Small intestine (tissue), 7 donors: Measurements from ENCODE around the gene PRSS2. TPM values are rescaled to one million over a fixed set of nuclear protein-coding genes. Genes with fewer than 3 reads are reported as not detected.

Experiments
- DNase-seq, 2 donors: peaks; one replicate each; pipeline versions ENCODE4 v3.0.0 to v3.0.0-alpha.2; 2013
- FAIRE-seq: peaks from 2 replicates; lab custom pipeline; 2012; peaks lifted over from hg19 to GRCh38; lab: Jason Lieb, UNC
- H3K27ac ChIP-seq, 3 donors: one replicate each; pipeline ENCODE4 v1.5.1; 2013; ENCODE audit warnings: low read length in 2 of 3, mild to moderate bottlenecking in 2 of 3, control low read depth in 1 of 3, inconsistent platforms in 1 of 3, low read depth in 1 of 3, moderate library complexity in 1 of 3
- H3K27me3 ChIP-seq, 3 donors: one replicate each; pipeline ENCODE4 v1.6.1; 2013; ENCODE audit warnings: low read length in 3 of 3, inconsistent platforms in 1 of 3; ENCODE audit not compliant: control insufficient read depth in 3 of 3, insufficient read depth in 3 of 3
- H3K36me3 ChIP-seq, 3 donors: one replicate each; pipeline ENCODE4 v1.6.1; 2013; ENCODE audit warnings: low read length in 3 of 3, inconsistent platforms in 1 of 3, low read depth in 1 of 3, mild to moderate bottlenecking in 1 of 3, moderate library complexity in 1 of 3; ENCODE audit not compliant: control insufficient read depth in 3 of 3, insufficient read depth in 2 of 3
- H3K4me1 ChIP-seq, 3 donors: one replicate each; pipeline ENCODE4 v1.6.1; 2013; ENCODE audit warnings: low read length in 2 of 3, inconsistent platforms in 1 of 3, low read depth in 1 of 3, mild to moderate bottlenecking in 1 of 3, moderate library complexity in 1 of 3; ENCODE audit not compliant: control insufficient read depth in 3 of 3, insufficient read depth in 2 of 3
- H3K4me3 ChIP-seq, 3 donors: one replicate each; pipeline ENCODE4 v1.5.1; 2013; ENCODE audit warnings: low read length in 3 of 3, control low read depth in 1 of 3, inconsistent platforms in 1 of 3, low read depth in 1 of 3, mild to moderate bottlenecking in 1 of 3, moderate library complexity in 1 of 3
- H3K9me3 ChIP-seq, 2 donors: one replicate each; pipeline ENCODE4 v1.6.1; 2013; ENCODE audit warnings: low read depth in 1 of 2, low read length in 1 of 2; ENCODE audit not compliant: control insufficient read depth in 2 of 2, insufficient read depth in 1 of 2
- WGBS, 3 donors: extraction: QIAGEN DNeasy Blood & Tissue Kit; methylation state at CpG; one replicate each; pipeline ENCODE4 v1.1.7; 2013; 5-methylcytosine and 5-hydroxymethylcytosine counted together
- polyA plus RNA-seq, 4 donors: library from polyadenylated mRNA; stranded (reverse) in 3 of 4; unstranded in 1 of 4; fragments of 200-250 nt in 3 of 4; fragments of 120-200 nt in 1 of 4; gene quantifications; one replicate each; pipeline versions ENCODE4 v1.2.1 to v1.2.3, GENCODE V29; 2013
- donor health status: healthy with polysubstance abuse.
- donor health status: control.
- donor health status: control.
- donor health status: Bipolar disorder and iron deficiency.
- donor health status: healthy.

PRSS2 gene
- polyA plus RNA-seq, 4 donors: 0.80 to 814 (median 123) TPM

DNA sequence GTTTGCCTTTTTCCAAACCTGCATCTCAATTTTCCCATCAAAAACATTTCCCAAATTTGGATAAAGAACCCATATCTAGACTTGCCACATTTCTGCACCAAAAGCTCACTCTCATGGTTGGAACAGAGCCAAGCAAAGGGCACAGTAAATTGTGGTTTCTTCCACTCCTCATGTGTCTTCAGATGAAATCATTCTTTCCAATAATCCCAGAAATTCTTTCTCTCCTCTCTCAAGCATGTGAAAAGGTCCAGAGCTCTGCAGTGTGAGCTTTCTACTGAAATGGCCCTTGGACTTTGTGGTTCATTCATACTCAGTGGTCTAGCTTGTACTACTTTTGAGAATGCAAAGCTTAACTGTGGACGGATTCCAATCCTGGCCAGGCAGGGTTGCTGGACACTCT lies 19.8 kb downstream of the PRSS2 start:
- 75 to 97% (median 81%) methylated on average over 1 of the region's 1 CpG for WGBS, 3 donors

DNA sequence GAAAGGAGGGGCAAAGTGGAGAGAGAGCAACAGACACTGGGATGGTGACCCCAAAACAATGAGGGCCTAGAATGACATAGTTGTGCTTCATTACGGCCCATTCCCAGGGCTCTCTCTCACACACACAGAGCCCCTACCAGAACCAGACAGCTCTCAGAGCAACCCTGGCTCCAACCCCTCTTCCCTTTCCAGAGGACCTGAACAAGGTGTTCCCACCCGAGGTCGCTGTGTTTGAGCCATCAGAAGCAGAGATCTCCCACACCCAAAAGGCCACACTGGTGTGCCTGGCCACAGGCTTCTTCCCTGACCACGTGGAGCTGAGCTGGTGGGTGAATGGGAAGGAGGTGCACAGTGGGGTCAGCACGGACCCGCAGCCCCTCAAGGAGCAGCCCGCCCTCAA lies 20.7 kb downstream of the PRSS2 start:
- H3K36me3 ChIP-seq: no peaks in the 10 kb centered on the region
- peaks cover 0 to 49% (median 5%) of the 10 kb centered on the region in 3 donors for H3K27me3 ChIP-seq
- no peak overlapping the region for H3K4me3 ChIP-seq
- H3K9me3 ChIP-seq: no peaks in the 10 kb centered on the region
- no peak for DNase-seq
- WGBS, 3 donors: 72 to 87% (median 80%) methylated on average over 4 to 7 of the region's 7 CpGs
- FAIRE-seq: no peak
- H3K27ac ChIP-seq: peak overlapping the region in 1 of 3 donors; percentile 45
- H3K4me1 ChIP-seq: no peaks in the 10 kb centered on the region

More for the DNA sequence above, 19.8 kb downstream of the PRSS2 start:
- Histone ChIP-seq H3K27ac (no peak overlapping the region), H3K4me3 (no peak overlapping the region), H3K36me3 (no peaks in the 10 kb centered on the region), H3K4me1 (no peaks in the 10 kb centered on the region), H3K9me3 (no peaks in the 10 kb centered on the region), H3K27me3 (peaks cover 0 to 39% (median 5%) of the 10 kb centered on the region in 3 donors)
- DNase-seq (no peak), FAIRE-seq (no peak)

- no peak for DNase-seq
- Histone ChIP-seq H3K4me3 (no peak overlapping the region), H3K27me3 (peaks cover 0 to 52% (median 5%) of the 10 kb centered on the region in 3 donors), H3K4me1 (peaks cover 0 to under 1% (median 0%) of the 10 kb centered on the region in 3 donors), H3K27ac (peak overlapping the region in 1 of 3 donors; percentile 36), H3K9me3 (no peaks in the 10 kb centered on the region), H3K36me3 (no peaks in the 10 kb centered on the region)
- no peak for FAIRE-seq
- 81 to 100% (median 86%) methylated on average over 1 of the region's 1 CpG for WGBS, 3 donors
These were observed 21.4 kb downstream of the PRSS2 start for GRCh38 chr7:142792129-142792528.

DNA sequence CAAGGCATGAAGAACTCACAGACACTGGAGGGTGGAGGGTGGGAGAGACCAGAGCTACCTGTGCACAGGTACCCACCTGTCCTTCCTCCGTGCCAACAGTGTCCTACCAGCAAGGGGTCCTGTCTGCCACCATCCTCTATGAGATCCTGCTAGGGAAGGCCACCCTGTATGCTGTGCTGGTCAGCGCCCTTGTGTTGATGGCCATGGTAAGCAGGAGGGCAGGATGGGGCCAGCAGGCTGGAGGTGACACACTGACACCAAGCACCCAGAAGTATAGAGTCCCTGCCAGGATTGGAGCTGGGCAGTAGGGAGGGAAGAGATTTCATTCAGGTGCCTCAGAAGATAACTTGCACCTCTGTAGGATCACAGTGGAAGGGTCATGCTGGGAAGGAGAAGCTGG lies 21.8 kb downstream of the PRSS2 start:
- Histone ChIP-seq H3K36me3 (no peaks in the 10 kb centered on the region), H3K4me1 (peaks cover 0 to 4% (median 0%) of the 10 kb centered on the region in 3 donors), H3K27ac (peak overlapping the region in 1 of 3 donors; percentile 36), H3K9me3 (no peaks in the 10 kb centered on the region), H3K27me3 (peaks cover 0 to 57% (median 5%) of the 10 kb centered on the region in 3 donors), H3K4me3 (no peak overlapping the region)
- DNase-seq (no peak), FAIRE-seq (no peak)
- 83 to 95% (median 83%) methylated on average over 2 of the region's 2 CpGs for WGBS, 3 donors

GRCh38 chr7:142793156-142793555 lies 22.4 kb downstream of the PRSS2 start:
- WGBS, 3 donors: 72 to 82% (median 77%) methylated on average over 5 of the region's 5 CpGs
- DNase-seq: no peak
- Histone ChIP-seq H3K36me3 (no peaks in the 10 kb centered on the region), H3K4me3 (no peak overlapping the region), H3K27me3 (peaks cover 0 to 63% (median 7%) of the 10 kb centered on the region in 3 donors), H3K9me3 (no peaks in the 10 kb centered on the region), H3K4me1 (peaks cover 0 to 4% (median 0%) of the 10 kb centered on the region in 3 donors), H3K27ac (no peak overlapping the region)
- no peak for FAIRE-seq

DNA sequence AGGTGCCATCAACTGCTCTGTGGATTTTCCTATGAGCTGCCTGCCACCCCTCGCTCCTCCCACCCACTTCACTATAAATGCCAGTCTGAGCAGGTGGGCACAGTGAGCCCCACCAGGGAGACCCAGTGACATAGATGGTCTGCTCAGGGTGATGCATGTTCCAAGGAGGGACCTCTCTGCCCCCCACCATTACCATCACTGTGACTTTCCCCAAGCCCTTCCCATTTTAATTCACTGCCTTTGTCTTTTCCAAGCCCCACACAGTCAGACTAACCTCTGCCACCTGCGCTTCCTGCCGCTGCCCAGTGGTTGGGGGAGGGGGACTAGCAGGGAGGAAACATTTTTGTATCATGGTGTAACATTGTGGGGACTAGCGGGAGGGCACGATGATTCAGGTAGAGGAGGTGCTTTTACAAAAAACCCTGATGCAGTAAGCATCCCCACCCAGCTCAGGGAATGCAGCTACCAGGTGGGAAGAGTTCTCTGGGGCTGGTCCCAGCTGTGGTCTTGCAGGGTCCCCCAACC lies 24.6 kb downstream of the PRSS2 start:
- peak overlapping the region in 1 of 3 donors; percentile 97 for H3K27ac ChIP-seq
- WGBS, 3 donors: 40 to 64% (median 54%) methylated on average over 5 of the region's 5 CpGs
- no peak for FAIRE-seq

GRCh38 chr7:142796001-142796500 lies 25.3 kb downstream of the PRSS2 start:
- Histone ChIP-seq H3K9me3 (no peaks in the 10 kb centered on the region), H3K27me3 (peaks cover 0 to 77% (median 13%) of the 10 kb centered on the region in 3 donors), H3K4me1 (peaks cover 0 to 4% (median 0%) of the 10 kb centered on the region in 3 donors), H3K36me3 (no peaks in the 10 kb centered on the region), H3K27ac (peak overlapping the region in 2 of 3 donors; percentile 18 to 97), H3K4me3 (peak overlapping the region in 2 of 3 donors; percentile 46 to 64)
- FAIRE-seq (no peak), DNase-seq (no peak)
- 30 to 37% (median 37%) methylated on average over 9 of the region's 9 CpGs for WGBS, 3 donors

More for the DNA sequence above, 24.6 kb downstream of the PRSS2 start:
- Histone ChIP-seq H3K4me3 (no peak overlapping the region), H3K9me3 (no peaks in the 10 kb centered on the region), H3K4me1 (peaks cover 0 to 4% (median 0%) of the 10 kb centered on the region in 3 donors), H3K36me3 (no peaks in the 10 kb centered on the region), H3K27me3 (peaks cover 0 to 78% (median 13%) of the 10 kb centered on the region in 3 donors)
- DNase-seq: peak in 1 of 2 donors; percentile 24

DNA sequence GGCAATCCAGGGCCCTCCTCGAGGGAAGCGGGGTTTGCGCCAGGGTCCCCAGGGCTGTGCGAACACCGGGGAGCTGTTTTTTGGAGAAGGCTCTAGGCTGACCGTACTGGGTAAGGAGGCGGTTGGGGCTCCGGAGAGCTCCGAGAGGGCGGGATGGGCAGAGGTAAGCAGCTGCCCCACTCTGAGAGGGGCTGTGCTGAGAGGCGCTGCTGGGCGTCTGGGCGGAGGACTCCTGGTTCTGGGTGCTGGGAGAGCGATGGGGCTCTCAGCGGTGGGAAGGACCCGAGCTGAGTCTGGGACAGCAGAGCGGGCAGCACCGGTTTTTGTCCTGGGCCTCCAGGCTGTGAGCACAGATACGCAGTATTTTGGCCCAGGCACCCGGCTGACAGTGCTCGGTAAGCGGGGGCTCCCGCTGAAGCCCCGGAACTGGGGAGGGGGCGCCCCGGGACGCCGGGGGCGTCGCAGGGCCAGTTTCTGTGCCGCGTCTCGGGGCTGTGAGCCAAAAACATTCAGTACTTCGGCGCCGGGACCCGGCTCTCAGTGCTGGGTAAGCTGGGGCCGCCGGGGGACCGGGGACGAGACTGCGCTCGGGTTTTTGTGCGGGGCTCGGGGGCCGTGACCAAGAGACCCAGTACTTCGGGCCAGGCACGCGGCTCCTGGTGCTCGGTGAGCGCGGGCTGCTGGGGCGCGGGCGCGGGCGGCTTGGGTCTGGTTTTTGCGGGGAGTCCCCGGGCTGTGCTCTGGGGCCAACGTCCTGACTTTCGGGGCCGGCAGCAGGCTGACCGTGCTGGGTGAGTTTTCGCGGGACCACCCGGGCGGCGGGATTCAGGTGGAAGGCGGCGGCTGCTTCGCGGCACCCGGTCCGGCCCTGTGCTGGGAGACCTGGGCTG lies 26.0 kb downstream of the PRSS2 start:
- 3 to 6% (median 5%) methylated on average over 55 to 74 of the region's 74 CpGs for WGBS, 3 donors
- H3K4me3 ChIP-seq: peak overlapping the region; percentile 23 to 64 (median 46)
- no peaks in the 10 kb centered on the region for H3K36me3 ChIP-seq
- H3K27ac ChIP-seq: peak overlapping the region; percentile 18 to 97 (median 75)
- peaks cover 0 to 4% (median 0%) of the 10 kb centered on the region in 3 donors for H3K4me1 ChIP-seq
- FAIRE-seq (no peak), DNase-seq (no peak)
- H3K9me3 ChIP-seq: no peaks in the 10 kb centered on the region
- H3K27me3 ChIP-seq: peaks cover 0 to 77% (median 13%) of the 10 kb centered on the region in 3 donors
